Amniotic stem cell (primary cell): ENCODE results near the gene NRM.
A peak's percentile ranks its signal among the peaks of the same experiment; 100 is the strongest.
"Not testable (repeated sequence)": the region's sequence is repeated elsewhere in the genome, so short reads cannot be mapped to it uniquely, and the experiment has no call there.

ENCODE experiments used
- DNase-seq: peaks from one replicate; lab custom pipeline; 2025; lab: John Stamatoyannopoulos, UW

Gene NRM

GRCh38 chr6:30720738-30721197, 30.0 kb upstream of the NRM start:
- no peak for DNase-seq

DNA sequence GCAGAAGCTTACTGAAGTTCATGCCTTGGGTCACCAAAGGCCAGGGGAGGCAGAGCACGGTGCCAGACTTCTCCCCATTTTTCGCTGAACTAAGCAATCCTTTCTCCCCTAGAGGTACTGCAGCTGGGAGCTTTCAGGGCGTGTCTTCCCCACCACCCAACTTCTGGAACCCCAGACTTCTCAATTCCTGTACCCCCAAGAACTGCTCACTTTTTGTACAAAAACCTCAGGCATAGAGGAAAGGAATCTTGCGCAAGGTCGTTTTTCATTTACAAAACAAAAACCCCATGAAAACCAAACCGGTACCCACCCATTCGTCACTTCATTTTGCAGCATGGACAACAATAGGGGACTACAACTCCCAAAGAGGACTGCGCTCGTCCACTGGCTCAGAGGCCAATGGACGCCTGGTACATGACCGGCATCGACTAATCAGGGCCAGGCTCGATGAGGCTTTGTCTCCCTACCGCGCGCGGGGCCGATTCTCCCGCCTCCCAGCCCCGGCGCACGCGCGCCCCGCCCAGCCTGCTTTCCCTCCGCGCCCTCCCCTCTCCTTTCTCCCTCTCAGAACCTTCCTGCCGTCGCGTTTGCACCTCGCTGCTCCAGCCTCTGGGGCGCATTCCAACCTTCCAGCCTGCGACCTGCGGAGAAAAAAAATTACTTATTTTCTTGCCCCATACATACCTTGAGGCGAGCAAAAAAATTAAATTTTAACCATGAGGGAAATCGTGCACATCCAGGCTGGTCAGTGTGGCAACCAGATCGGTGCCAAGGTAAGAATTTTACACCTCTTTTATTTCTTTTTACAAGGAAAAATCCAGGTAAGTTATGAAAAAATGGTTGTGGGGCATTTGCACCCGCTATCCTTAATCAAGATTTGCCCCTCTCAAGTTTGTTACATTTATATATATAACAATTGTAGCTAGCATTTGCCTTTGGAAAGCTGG, 29.3 kb upstream of the NRM start, which contains the start of gene TUBB:
TSS of gene TUBB (plus strand) at position 562 of the 947 bp plus-strand sequence. CDS start at position 717, 155 bp downstream.
- peak; percentile 97 for DNase-seq

DNA sequence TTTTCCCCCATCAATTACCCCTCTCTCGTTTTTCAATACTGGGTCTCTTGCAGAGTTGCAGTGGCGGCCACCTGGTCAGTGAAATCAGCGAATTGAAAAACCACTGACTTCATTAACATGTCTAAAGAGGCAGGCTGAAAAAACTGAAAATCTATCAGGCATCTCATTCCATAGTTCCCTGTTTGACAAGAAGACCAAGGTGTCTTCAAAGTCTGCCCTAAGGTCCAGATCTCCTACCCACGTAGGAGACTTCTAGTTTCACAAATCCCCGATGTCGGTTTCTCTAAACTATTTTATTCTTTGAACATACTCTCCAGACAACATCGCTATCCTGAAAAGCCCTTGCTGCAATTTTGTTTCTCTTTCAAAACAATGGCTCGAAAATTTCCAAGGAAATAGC, 28.6 kb upstream of the NRM start:
- DNase-seq: no peak

GRCh38 chr6:30717845-30718720, 27.3 kb upstream of the NRM start:
- not testable (repeated sequence) for DNase-seq

GRCh38 chr6:30717129-30717844, 26.5 kb upstream of the NRM start, which contains the start of gene MDC1:
Gene MDC1 (minus strand): TSS chr6:30717281. CDS start chr6:30715175, 2,106 bp downstream.
- peak; percentile 99 for DNase-seq

DNA sequence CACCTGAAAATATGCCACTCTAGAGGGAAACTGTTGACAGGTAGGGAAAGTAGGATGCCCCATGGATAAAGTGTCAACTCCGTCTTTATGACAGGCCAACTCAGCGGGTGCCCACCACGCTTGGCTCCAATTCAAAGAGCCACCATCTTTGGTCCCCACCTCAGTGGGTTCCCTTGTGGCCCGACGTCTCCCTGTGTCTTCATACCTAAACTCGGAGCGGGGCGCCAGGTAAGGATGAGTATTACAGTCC, 26.0 kb upstream of the NRM start:
- DNase-seq: no peak

GRCh38 chr6:30714263-30714662, 23.5 kb upstream of the NRM start:
- DNase-seq: no peak

DNA sequence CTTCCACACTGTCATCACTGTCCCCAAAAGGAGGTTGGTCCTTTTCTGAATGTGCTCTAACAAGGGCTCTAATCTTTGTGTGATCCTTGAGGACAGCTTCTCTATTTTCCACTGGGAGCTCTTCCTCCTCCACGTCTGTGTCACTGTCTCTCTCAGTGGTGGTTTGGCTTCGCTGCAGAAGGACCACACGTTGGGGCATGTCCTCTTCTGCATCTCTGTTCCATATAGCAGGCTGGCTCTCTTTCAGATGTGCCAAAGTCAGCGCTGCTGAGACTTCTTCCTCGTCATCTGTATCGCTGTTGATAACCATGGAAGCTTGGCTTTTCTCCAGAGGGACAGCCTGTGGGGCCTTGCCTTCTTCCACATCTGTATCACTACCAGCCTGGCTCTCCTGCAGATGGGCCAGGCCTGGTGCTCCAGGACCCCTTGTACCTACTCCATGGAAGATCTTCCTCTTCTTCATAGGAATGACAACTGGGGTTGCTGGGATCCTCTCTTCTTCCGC, 21.7 kb upstream of the NRM start:
- DNase-seq: no peak

- no peak for DNase-seq
Measured at GRCh38 chr6:30711758-30712380, 21.1 kb upstream of the NRM start.

- DNase-seq: no peak
Measured at GRCh38 chr6:30709101-30709868, 18.5 kb upstream of the NRM start.

DNA sequence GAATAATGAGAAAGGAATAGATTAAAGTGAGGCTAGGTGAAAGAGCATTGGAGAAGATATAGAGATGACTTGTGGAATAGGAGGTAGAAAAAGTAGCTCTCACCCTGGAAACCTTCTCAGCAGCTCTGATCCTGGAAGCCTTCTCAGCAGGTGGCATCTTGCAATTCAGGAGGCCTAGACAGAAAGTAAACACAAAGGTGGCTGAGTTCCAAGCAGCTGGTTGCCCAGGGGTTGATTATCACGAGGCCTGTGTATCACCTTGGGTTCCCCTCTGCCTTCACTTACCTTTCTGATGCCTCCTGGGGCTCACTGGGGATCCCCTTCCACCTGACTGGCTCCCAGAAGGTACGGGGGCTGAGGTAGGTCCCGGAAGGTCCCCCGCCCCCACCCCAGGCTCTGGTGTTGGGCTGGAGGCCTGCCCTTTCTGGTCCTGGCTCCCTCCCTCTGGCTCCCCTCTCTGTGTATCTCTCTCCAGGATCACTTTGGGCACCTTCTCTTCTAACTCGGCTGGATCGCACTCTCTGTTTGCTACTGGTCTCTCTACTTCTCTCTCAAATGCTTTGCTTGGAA, 16.6 kb upstream of the NRM start:
- DNase-seq: no peak

DNA sequence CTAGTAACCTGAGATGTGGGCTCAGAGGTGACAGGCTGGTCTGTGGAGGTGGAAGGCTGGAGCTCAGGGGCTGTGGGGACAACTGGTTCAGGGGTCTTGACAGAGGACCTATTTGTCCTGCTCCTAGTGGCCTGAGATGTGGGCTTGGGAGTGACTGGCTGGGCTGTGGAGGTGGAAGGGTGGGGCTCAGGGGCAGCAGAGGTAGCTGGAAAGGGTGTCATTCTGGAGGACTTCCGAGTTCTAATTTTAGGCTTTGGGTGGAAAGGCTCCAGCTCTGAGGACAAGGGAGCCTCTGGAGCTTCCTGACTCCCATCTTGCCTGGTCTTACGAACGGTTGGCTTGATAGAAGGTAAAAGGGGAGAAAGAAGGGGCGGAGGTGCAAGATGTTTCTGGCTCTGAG, 14.8 kb upstream of the NRM start:
- DNase-seq: no peak

DNA sequence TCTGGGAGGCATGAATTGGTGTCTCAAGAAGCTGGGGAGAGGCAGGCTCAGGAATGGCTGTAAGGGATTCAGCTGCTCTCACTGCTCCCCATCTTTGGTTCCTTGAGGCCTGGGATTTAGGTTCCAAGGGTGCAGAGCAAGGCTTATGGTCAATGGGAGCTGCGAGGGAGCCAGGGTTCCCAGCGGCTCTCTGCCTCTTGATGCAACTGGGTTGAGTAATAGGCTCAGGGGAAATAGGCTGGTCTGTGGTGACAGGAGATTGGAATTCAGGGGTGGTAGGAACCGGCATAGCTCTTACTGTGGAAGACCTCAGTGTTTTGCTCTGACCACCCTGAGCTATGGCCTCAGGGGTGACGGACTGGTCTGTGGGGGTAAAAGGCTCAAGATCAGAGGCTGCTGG, 13.0 kb upstream of the NRM start:
- no peak for DNase-seq

DNA sequence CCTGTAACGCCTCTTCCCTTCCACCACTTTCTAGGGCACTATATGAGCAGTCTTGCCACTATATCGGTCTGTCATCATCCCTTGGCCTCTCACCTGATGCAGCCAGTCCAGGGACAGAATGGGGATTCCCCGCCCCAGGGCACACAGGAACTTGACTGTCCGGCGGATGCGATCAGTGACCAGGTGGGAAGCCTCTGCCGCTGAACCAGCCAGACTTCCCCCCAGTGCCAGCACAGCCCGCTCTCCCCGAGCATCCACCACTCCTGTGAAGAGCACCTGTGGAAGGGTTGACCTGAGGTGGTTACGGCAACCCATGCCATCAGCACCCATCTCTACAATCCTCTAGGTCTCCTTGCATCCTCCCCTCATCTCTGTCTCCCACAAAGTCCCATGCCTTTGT, 12.2 kb upstream of the NRM start:
- DNase-seq: no peak

GRCh38 chr6:30700340-30700739, 9.6 kb upstream of the NRM start:
- no peak for DNase-seq

DNA sequence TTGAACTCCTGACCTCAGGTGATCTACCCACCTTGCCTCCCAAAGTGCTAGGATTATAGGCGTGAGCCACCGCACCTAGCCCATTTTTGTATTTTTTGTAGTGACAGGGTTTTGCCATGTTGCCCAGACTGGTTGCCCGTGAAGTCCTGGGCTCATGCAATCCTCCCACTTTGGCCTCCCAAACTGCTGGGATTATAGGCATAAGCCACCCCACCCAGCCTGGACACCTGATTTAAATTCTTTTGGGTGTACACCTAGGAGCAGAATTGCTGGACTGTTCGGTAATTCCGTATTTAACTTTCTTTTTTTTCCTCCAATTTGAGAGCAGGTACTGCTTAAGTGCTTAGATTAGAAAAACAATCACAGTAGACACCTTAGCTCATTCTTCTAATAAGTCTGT, 5.6 kb upstream of the NRM start:
- DNase-seq: no peak

DNA sequence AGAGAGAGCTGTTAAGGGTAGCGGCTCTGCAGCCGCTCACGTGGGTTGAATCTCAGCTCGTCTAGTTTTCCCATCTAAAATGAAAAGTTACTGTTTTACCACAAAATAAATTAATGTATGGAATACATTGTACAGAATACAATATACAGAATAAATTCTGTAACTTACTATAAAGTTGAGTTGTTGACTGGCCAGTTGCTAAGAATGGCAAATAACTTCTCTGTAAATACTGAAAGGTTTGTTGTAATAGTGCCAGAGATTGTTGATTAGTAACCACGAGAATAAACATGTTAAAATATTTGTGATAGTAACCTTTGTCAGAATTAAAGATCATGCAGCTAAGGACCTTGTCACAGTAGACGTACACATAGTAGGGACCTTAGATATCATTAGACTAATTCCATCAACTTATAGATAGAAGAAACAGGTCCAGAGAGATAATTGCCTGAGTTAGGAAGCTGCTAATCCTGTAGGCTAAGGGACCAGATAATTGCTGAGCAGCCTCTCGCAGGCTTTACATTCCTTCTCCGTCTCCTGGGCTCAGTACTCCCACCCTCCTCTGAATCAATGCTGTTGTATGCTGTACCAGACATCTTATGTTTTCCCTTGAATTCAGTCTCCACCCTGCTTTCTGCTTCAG, 544 bp upstream of the NRM start:
- DNase-seq: no peak

GRCh38 chr6:30689985-30690384, 799 bp downstream of the NRM start:
- no peak for DNase-seq

DNA sequence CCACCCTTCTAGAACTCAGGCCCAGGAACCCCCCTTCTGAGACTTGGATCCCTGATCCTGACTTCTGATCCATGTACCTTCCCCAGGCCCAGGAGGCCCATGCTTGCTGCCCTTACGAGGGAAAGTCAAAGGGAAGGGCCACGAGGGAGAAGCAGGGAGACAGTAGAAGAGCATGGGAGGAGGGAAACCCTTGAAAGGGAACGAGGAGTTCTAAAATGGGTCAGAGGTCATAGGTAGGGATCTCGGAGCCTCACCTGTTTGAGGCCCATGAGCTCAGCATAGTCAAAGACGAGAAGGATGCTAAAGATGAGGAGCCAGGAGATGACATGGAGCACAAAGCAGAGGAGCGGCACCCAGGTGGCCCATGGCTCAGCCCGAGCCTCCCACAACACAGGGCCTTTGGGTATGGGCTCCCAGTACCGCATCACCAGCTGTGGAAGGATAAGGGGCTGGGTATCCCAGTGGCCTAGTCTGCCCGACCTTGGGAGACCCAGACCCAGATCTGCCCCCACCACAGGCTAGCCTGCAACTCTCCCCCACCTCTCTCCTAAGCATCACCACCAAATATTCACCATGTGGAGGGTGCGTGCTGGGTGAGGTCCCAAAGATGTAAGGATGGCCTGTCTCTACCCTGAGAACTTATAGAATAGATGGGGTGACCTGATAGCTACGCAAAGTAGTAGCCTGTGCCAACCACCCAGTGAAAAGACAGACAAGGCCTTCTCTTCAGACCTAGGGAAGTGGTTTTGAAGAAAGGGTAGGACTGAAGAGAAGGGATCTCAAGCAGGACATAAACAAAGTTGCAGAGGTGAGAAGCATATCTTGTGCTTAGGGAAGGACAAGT, 1.5 kb downstream of the NRM start:
- DNase-seq: no peak
